Measurements from ENCODE around the gene CILP2.

GRCh38 chr19:19525611-19526380 is 12.3 kb upstream of the CILP2 start:
- TF ChIP-seq POLR2AphosphoS5 (IDR thresholded peaks at IDR 0.05; ENCODE audit: low read depth, low read length), result peak; percentile 35; the same call in 1 of the 2 replicates
- no peak for TF ChIP-seq POLR2A (IDR thresholded peaks at IDR 0.05; ENCODE audit: low read depth, low read length)
- TF ChIP-seq TAF1 (IDR thresholded peaks at IDR 0.05; ENCODE audit: borderline replicate concordance, low read depth, low read length), result no peak

All from GM12892 (cell line).